Mesendoderm (in vitro differentiated cells): ENCODE data around the gene PGBD5.
A peak's percentile ranks its signal among the peaks of the same experiment; 100 is the strongest.

ENCODE experiments used
- DNase-seq: peaks from one replicate; pipeline ENCODE4 v3.0.0; 2013
- H2AK5ac ChIP-seq: 2 replicates; pipeline ENCODE4 v1.6.1; 2013; ENCODE audit warnings: low read length, inconsistent platforms
- H2BK120ac ChIP-seq: 2 replicates; pipeline ENCODE4 v1.6.1; 2013; ENCODE audit warnings: low read depth, mild to moderate bottlenecking, low read length, moderate library complexity, mixed read lengths
- H2BK15ac ChIP-seq: replicated peaks from 2 replicates; pipeline ENCODE4 v1.6.1; 2013; ENCODE audit warnings: low read depth, mild to moderate bottlenecking, moderate library complexity
- H2BK5ac ChIP-seq: 2 replicates; pipeline ENCODE4 v1.6.1; 2013; ENCODE audit warnings: low read length, inconsistent platforms
- H3K18ac ChIP-seq: 2 replicates; pipeline ENCODE4 v1.6.1; 2013; ENCODE audit warnings: mild to moderate bottlenecking, low read length, mixed read lengths
- H3K23ac ChIP-seq: one replicate; pipeline ENCODE4 v1.6.1; 2013; ENCODE audit warnings: low read length
- H3K27ac ChIP-seq: 2 replicates; pipeline ENCODE4 v1.5.1; 2013; ENCODE audit warnings: low read depth, mild to moderate bottlenecking, inconsistent platforms, low read length, moderate library complexity
- H3K27me3 ChIP-seq: 2 replicates; pipeline ENCODE4 v1.6.1; 2013; ENCODE audit warnings: low read length, control low read depth, mild to moderate bottlenecking, inconsistent platforms; ENCODE audit not compliant: insufficient read depth, poor library complexity
- H3K36me3 ChIP-seq: 2 replicates; pipeline ENCODE4 v1.6.1; 2013; ENCODE audit warnings: low read length, inconsistent platforms; ENCODE audit not compliant: control insufficient read depth, insufficient read depth
- H3K4ac ChIP-seq: one replicate; pipeline ENCODE4 v1.6.1; 2013; ENCODE audit warnings: low read depth, mild to moderate bottlenecking, low read length, moderate library complexity
- H3K4me1 ChIP-seq: 2 replicates; pipeline ENCODE4 v1.6.1; 2013; ENCODE audit warnings: low read depth, low read length, inconsistent platforms; ENCODE audit not compliant: control insufficient read depth
- H3K4me2 ChIP-seq: 2 replicates; pipeline ENCODE4 v1.6.1; 2013; ENCODE audit warnings: low read length
- H3K4me3 ChIP-seq: 2 replicates; pipeline ENCODE4 v1.5.1; 2013; ENCODE audit warnings: mild to moderate bottlenecking, low read length
- H3K56ac ChIP-seq: one replicate; pipeline ENCODE4 v1.6.1; 2013; ENCODE audit warnings: low read length
- H3K79me1 ChIP-seq: 2 replicates; pipeline ENCODE4 v1.6.1; 2013; ENCODE audit warnings: low read length, inconsistent platforms
- H3K79me2 ChIP-seq: 2 replicates; pipeline ENCODE4 v1.6.1; 2013; ENCODE audit warnings: mild to moderate bottlenecking, low read length; ENCODE audit not compliant: control insufficient read depth, insufficient read depth
- H3K9ac ChIP-seq: 2 replicates; pipeline ENCODE4 v1.6.1; 2013; ENCODE audit warnings: low read length, inconsistent platforms
- H4K5ac ChIP-seq: one replicate; pipeline ENCODE4 v1.6.1; 2013; ENCODE audit warnings: low read length
- H4K8ac ChIP-seq: one replicate; pipeline ENCODE4 v1.6.1; 2013; ENCODE audit warnings: low read depth, mild to moderate bottlenecking, control low read depth, low read length, moderate library complexity
- WGBS: extraction: QIAGEN DNeasy Blood & Tissue Kit; methylation state at CpG from one replicate; pipeline ENCODE4 v1.1.7; 2013; ENCODE audit warnings: low lambda C conversion rate, missing lambda C conversion rate; ENCODE audit not compliant: insufficient coverage; ENCODE audit errors: extremely low coverage; 5-methylcytosine and 5-hydroxymethylcytosine counted together

Gene PGBD5

GRCh38 chr1:230270559-230271281 lies 155.4 kb downstream of the PGBD5 start:
- no peaks in the 10 kb centered on the region for H3K79me1 ChIP-seq
- no peak overlapping the region for H3K27ac ChIP-seq
- WGBS, result no CpG with 5 or more reads among the region's 14 CpGs
- no peak overlapping the region for H3K4me3 ChIP-seq
- no peak overlapping the region for H3K56ac ChIP-seq
- no peak overlapping the region for H2AK5ac ChIP-seq
- no peak overlapping the region for H3K18ac ChIP-seq
- no peak overlapping the region for H3K4me2 ChIP-seq
- H2BK5ac ChIP-seq, result no peak overlapping the region
- H2BK15ac ChIP-seq, result no peak overlapping the region
- no peak overlapping the region for H4K5ac ChIP-seq
- H3K27me3 ChIP-seq, result no peaks in the 10 kb centered on the region
- H3K23ac ChIP-seq, result no peak overlapping the region
- H3K36me3 ChIP-seq, result no peaks in the 10 kb centered on the region
- no peak overlapping the region for H4K8ac ChIP-seq
- no peaks in the 10 kb centered on the region for H3K4me1 ChIP-seq
- no peak overlapping the region for H2BK120ac ChIP-seq
- no peak for DNase-seq
- no peak overlapping the region for H3K9ac ChIP-seq
- H3K4ac ChIP-seq, result no peak overlapping the region
- H3K79me2 ChIP-seq, result no peaks in the 10 kb centered on the region

- Histone ChIP-seq H2AK5ac (no peak overlapping the region), H2BK120ac (no peak overlapping the region), H4K8ac (no peak overlapping the region), H3K18ac (no peak overlapping the region), H3K4me1 (no peaks in the 10 kb centered on the region), H3K4me3 (no peak overlapping the region), H2BK15ac (no peak overlapping the region), H3K9ac (no peak overlapping the region), H3K56ac (no peak overlapping the region), H4K5ac (no peak overlapping the region), H2BK5ac (no peak overlapping the region), H3K27me3 (no peaks in the 10 kb centered on the region), H3K4ac (no peak overlapping the region), H3K23ac (no peak overlapping the region), H3K27ac (no peak overlapping the region), H3K79me2 (no peaks in the 10 kb centered on the region), H3K79me1 (no peaks in the 10 kb centered on the region), H3K4me2 (no peak overlapping the region), H3K36me3 (no peaks in the 10 kb centered on the region)
- no peak for DNase-seq
- no CpG with 5 or more reads among the region's 1 CpG for WGBS
These were observed 156.0 kb downstream of the PGBD5 start for GRCh38 chr1:230270185-230270558.

GRCh38 chr1:230268371-230269170 lies 157.6 kb downstream of the PGBD5 start:
- Histone ChIP-seq H2BK15ac (no peak overlapping the region), H3K4me1 (no peaks in the 10 kb centered on the region)
- WGBS, result no CpG with 5 or more reads among the region's 19 CpGs

GRCh38 chr1:230267338-230268065 lies 158.6 kb downstream of the PGBD5 start:
- Histone ChIP-seq H3K9ac (no peak overlapping the region), H2BK15ac (no peak overlapping the region), H3K4me1 (no peaks in the 10 kb centered on the region), H3K36me3 (no peaks in the 10 kb centered on the region), H3K79me2 (no peaks in the 10 kb centered on the region), H3K4me2 (no peak overlapping the region), H3K27ac (no peak overlapping the region), H3K56ac (no peak overlapping the region), H2BK5ac (no peak overlapping the region), H3K4me3 (no peak overlapping the region), H3K4ac (no peak overlapping the region), H2BK120ac (no peak overlapping the region), H4K5ac (no peak overlapping the region), H2AK5ac (no peak overlapping the region), H3K79me1 (no peaks in the 10 kb centered on the region), H4K8ac (no peak overlapping the region), H3K18ac (no peak overlapping the region), H3K27me3 (no peaks in the 10 kb centered on the region), H3K23ac (no peak overlapping the region)
- WGBS, result no CpG with 5 or more reads among the region's 17 CpGs
- no peak for DNase-seq

More at GRCh38 chr1:230268371-230269170, 157.6 kb downstream of the PGBD5 start:
- no peak overlapping the region for H3K23ac ChIP-seq
- no peak overlapping the region for H4K8ac ChIP-seq
- no peaks in the 10 kb centered on the region for H3K79me2 ChIP-seq
- H3K4me3 ChIP-seq, result no peak overlapping the region
- no peak overlapping the region for H2BK5ac ChIP-seq
- H3K4ac ChIP-seq, result no peak overlapping the region
- H2AK5ac ChIP-seq, result no peak overlapping the region
- no peak overlapping the region for H3K56ac ChIP-seq
- H3K27ac ChIP-seq, result no peak overlapping the region
- H3K9ac ChIP-seq, result no peak overlapping the region
- H3K27me3 ChIP-seq, result no peaks in the 10 kb centered on the region
- H3K4me2 ChIP-seq, result no peak overlapping the region
- H3K79me1 ChIP-seq, result no peaks in the 10 kb centered on the region
- no peak overlapping the region for H4K5ac ChIP-seq
- H3K18ac ChIP-seq, result no peak overlapping the region
- H3K36me3 ChIP-seq, result no peaks in the 10 kb centered on the region
- no peak overlapping the region for H2BK120ac ChIP-seq
- peak; percentile 84 for DNase-seq

- no peaks in the 10 kb centered on the region for H3K36me3 ChIP-seq
- H3K23ac ChIP-seq, result no peak overlapping the region
- H2AK5ac ChIP-seq, result no peak overlapping the region
- no peaks in the 10 kb centered on the region for H3K27me3 ChIP-seq
- H3K27ac ChIP-seq, result no peak overlapping the region
- no peaks in the 10 kb centered on the region for H3K79me2 ChIP-seq
- no peak overlapping the region for H3K56ac ChIP-seq
- H4K8ac ChIP-seq, result no peak overlapping the region
- no peak overlapping the region for H3K18ac ChIP-seq
- DNase-seq, result no peak
- no peak overlapping the region for H4K5ac ChIP-seq
- no peak overlapping the region for H3K4me3 ChIP-seq
- no peaks in the 10 kb centered on the region for H3K79me1 ChIP-seq
- no peak overlapping the region for H3K9ac ChIP-seq
- WGBS, result no CpG with 5 or more reads among the region's 2 CpGs
- no peak overlapping the region for H2BK5ac ChIP-seq
- H3K4me1 ChIP-seq, result no peaks in the 10 kb centered on the region
- no peak overlapping the region for H2BK15ac ChIP-seq
- H3K4me2 ChIP-seq, result no peak overlapping the region
- H2BK120ac ChIP-seq, result no peak overlapping the region
- H3K4ac ChIP-seq, result no peak overlapping the region
These were observed 159.7 kb downstream of the PGBD5 start for GRCh38 chr1:230266456-230266855.
